Measurements from ENCODE around the gene DDX19B. TPM values are rescaled to one million over a fixed set of nuclear protein-coding genes. Genes with fewer than 3 reads are reported as not detected.

DDX19B gene
- total and polyA plus RNA-seq, 2 donors (not counting 3 experiments of a cell fraction or from before 2014, with no cell fraction given): 28.1 to 34.3 TPM

DNA sequence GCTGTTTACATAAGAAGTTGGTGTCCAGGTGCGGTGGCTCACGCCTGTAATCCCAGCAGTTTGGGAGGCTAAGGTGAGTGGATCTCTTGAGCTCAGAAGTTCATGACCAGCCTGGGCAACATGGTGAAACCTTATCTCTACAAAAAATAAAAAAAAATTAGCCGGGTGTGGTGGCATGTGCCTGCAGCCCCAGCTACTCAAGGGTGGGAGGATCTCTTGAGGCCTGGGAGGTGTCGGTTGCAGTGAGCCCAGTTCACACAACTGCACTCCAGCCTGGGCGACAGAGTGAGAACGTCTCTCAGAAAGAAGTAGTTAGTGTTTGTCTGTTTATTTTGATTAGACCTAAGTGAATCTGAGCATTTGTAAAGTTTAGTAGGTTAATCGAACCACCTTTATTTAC, 60.6 kb downstream of the DDX19B start:
- no peak for DNase-seq (ENCODE audit: low read depth, low spot score)
- Histone ChIP-seq H3K9me1 (replicated peaks; ENCODE audit: control insufficient read depth, extremely low read depth, insufficient read depth, low read length) (no peaks in the 10 kb centered on the region), H4K20me1 (replicated peaks; ENCODE audit: control insufficient read depth, extremely low read depth, insufficient read depth, low read length) (no peaks in the 10 kb centered on the region), H3K4me2 (ENCODE audit: insufficient read depth, low read length) (no peak overlapping the region), H3K36me3 (ENCODE audit: control insufficient read depth in 2 of 2, extremely low read depth in 1 of 2, insufficient read depth in 2 of 2, low read length in 2 of 2) (peaks cover 19 to 33% of the 10 kb centered on the region in 2 experiments), H3K9me3 (replicated peaks; ENCODE audit: control insufficient read depth, insufficient read depth, low read length) (no peaks in the 10 kb centered on the region), H3K27me3 (ENCODE audit: control insufficient read depth in 2 of 2, insufficient read depth in 2 of 2, low read length in 2 of 2) (no peaks in the 10 kb centered on the region), H3K4me1 (ENCODE audit: control insufficient read depth, extremely low read depth, insufficient read depth, low read length) (no peaks in the 10 kb centered on the region), H2AFZ (ENCODE audit: low read depth, low read length) (no peak overlapping the region), H3K27ac (ENCODE audit: insufficient read depth, low read depth, low read length) (no peak overlapping the region), H3K79me2 (ENCODE audit: control insufficient read depth, insufficient read depth, low read length) (no peaks in the 10 kb centered on the region), H3K4me3 (replicated peaks in 1 of 3; ENCODE audit: insufficient read depth in 1 of 3, low read depth in 1 of 3, low read length in 3 of 3) (no peak overlapping the region), H3K9ac (replicated peaks; ENCODE audit: extremely low read depth, insufficient read depth, low read length) (no peak overlapping the region)
- dilution Hi-C loops (cut with MboI; ENCODE audit: extremely low pct_ligation_motif_present, low sequenced_read_pairs) (no loop called here), intact Hi-C loops (cut with micrococcal nuclease) (no loop called here)
- no peak for FAIRE-seq
- no peak for TF ChIP-seq POLR2AphosphoS5 (IDR thresholded peaks at IDR 0.05; ENCODE audit: insufficient read depth, low read depth, low read length)
- CTCF ChIA-PET: interaction anchor here (1.1 to 3.7 kb wide), 3 partner anchors 10 to 35 kb away, joined by 3 to 14 read pairs (median 5); no protein-coding TSS in a partner anchor
- POLR2A ChIA-PET: no interaction called here
- no TSS peak for BruUV-seq (replicated peaks)

DNA sequence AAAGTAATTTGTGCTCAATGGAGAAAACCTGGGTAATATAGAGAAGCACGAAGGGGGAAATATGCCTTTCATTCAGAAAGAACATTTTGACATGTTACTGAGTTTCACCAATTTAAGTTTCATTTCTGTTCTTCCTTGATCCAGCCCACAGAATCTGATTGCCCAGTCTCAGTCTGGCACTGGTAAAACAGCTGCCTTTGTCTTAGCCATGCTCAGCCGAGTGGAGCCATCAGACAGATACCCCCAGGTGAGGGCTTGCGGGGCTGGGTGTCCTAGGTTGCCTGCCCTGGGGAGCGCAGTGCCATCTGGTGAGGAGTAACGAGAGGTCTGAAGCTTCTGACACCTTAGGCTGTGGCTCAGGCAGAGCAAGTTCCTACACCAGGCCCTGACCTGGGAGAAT, 65.4 kb downstream of the DDX19B start:
- no peaks in the 10 kb centered on the region for H4K20me1 ChIP-seq (replicated peaks; ENCODE audit: control insufficient read depth, extremely low read depth, insufficient read depth, low read length)
- no peak overlapping the region for H3K4me3 ChIP-seq (replicated peaks in 1 of 3; ENCODE audit: insufficient read depth in 1 of 3, low read depth in 1 of 3, low read length in 3 of 3)
- BruUV-seq (replicated peaks): no TSS peak
- POLR2A ChIA-PET: no interaction called here
- H3K9me1 ChIP-seq (replicated peaks; ENCODE audit: control insufficient read depth, extremely low read depth, insufficient read depth, low read length): no peaks in the 10 kb centered on the region
- intact Hi-C loops (cut with micrococcal nuclease) (no loop called here), dilution Hi-C loops (cut with MboI; ENCODE audit: extremely low pct_ligation_motif_present, low sequenced_read_pairs) (no loop called here)
- H3K79me2 ChIP-seq (ENCODE audit: control insufficient read depth, insufficient read depth, low read length): no peaks in the 10 kb centered on the region
- no peak overlapping the region for H3K9ac ChIP-seq (replicated peaks; ENCODE audit: extremely low read depth, insufficient read depth, low read length)
- H2AFZ ChIP-seq (ENCODE audit: low read depth, low read length): no peak overlapping the region
- TF ChIP-seq JUN (IDR thresholded peaks at IDR 0.05; ENCODE audit: borderline replicate concordance, insufficient read depth, insufficient read length, low read depth): no peak
- TF ChIP-seq POLR2A (IDR thresholded peaks at IDR 0.05; ENCODE audit: low read depth, low read length): no peak
- no peak for TF ChIP-seq FOS (IDR thresholded peaks at IDR 0.05; ENCODE audit: borderline replicate concordance, insufficient read depth, low read length)
- no peak for TF ChIP-seq GATA2 (IDR thresholded peaks at IDR 0.05; ENCODE audit: insufficient read depth, insufficient read length, low read depth, low read length)
- TF ChIP-seq, protein P1, sequence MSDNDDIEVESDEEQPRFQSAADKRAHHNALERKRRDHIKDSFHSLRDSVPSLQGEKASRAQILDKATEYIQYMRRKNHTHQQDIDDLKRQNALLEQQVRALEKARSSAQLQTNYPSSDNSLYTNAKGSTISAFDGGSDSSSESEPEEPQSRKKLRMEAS (IDR thresholded peaks at IDR 0.05; ENCODE audit: insufficient read depth, insufficient read length): no peak
- no peak for TF ChIP-seq POLR2AphosphoS5 (IDR thresholded peaks at IDR 0.05; ENCODE audit: insufficient read depth, low read depth, low read length)
- TF ChIP-seq EZH2 (IDR thresholded peaks at IDR 0.05; ENCODE audit: borderline replicate concordance, low read depth, low read length, severe bottlenecking): no peak
- TF ChIP-seq, protein P2, sequence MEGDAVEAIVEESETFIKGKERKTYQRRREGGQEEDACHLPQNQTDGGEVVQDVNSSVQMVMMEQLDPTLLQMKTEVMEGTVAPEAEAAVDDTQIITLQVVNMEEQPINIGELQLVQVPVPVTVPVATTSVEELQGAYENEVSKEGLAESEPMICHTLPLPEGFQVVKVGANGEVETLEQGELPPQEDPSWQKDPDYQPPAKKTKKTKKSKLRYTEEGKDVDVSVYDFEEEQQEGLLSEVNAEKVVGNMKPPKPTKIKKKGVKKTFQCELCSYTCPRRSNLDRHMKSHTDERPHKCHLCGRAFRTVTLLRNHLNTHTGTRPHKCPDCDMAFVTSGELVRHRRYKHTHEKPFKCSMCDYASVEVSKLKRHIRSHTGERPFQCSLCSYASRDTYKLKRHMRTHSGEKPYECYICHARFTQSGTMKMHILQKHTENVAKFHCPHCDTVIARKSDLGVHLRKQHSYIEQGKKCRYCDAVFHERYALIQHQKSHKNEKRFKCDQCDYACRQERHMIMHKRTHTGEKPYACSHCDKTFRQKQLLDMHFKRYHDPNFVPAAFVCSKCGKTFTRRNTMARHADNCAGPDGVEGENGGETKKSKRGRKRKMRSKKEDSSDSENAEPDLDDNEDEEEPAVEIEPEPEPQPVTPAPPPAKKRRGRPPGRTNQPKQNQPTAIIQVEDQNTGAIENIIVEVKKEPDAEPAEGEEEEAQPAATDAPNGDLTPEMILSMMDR (IDR thresholded peaks at IDR 0.05; ENCODE audit: extremely low read depth in 1 of 2, insufficient read depth in 1 of 2, low read depth in 1 of 2, low read length in 2 of 2): no peak
- no peak for TF ChIP-seq MYC (IDR thresholded peaks at IDR 0.05; ENCODE audit: low read depth, low read length)
- H3K27me3 ChIP-seq (ENCODE audit: control insufficient read depth in 2 of 2, insufficient read depth in 2 of 2, low read length in 2 of 2): no peaks in the 10 kb centered on the region
- CTCF ChIA-PET: no interaction called here
- no peak overlapping the region for H3K4me2 ChIP-seq (ENCODE audit: insufficient read depth, low read length)
- FAIRE-seq (no peak), DNase-seq (ENCODE audit: low read depth, low spot score) (no peak)
- H3K27ac ChIP-seq (ENCODE audit: insufficient read depth, low read depth, low read length): no peak overlapping the region
- no peaks in the 10 kb centered on the region for H3K4me1 ChIP-seq (ENCODE audit: control insufficient read depth, extremely low read depth, insufficient read depth, low read length)
- no peaks in the 10 kb centered on the region for H3K9me3 ChIP-seq (replicated peaks; ENCODE audit: control insufficient read depth, insufficient read depth, low read length)
- H3K36me3 ChIP-seq (ENCODE audit: control insufficient read depth in 2 of 2, extremely low read depth in 1 of 2, insufficient read depth in 2 of 2, low read length in 2 of 2): peaks cover 25 to 35% of the 10 kb centered on the region in 2 experiments

Data from endothelial cell of umbilical vein (primary cell).